GM19351 (cell line): ENCODE data around the gene GAPDHS.
A peak's percentile ranks its signal among the peaks of the same experiment; 100 is the strongest.

Source experiments
- ATAC-seq: cut with Tn5 transposase; IDR thresholded peaks from one replicate; pipeline ENCODE4 v1.9.1; 2021; ENCODE audit warnings: mild to moderate bottlenecking, moderate library complexity; ENCODE audit not compliant: unreplicated experiment

GAPDHS gene

GRCh38 chr19:35533201-35533821, at the start of gene GAPDHS:
GAPDHS (plus strand) TSS chr19:35533456; CDS start chr19:35533528, 72 bp downstream.
- ATAC-seq, result no peak

- peak; percentile 57 for ATAC-seq
Measured at GRCh38 chr19:35484252-35485036, 48.8 kb upstream of the GAPDHS start.

- no peak for ATAC-seq
Measured at GRCh38 chr19:35486268-35486708, 47.0 kb upstream of the GAPDHS start.

GRCh38 chr19:35487656-35488182, 45.5 kb upstream of the GAPDHS start:
- ATAC-seq, result no peak

GRCh38 chr19:35488677-35489076, 44.6 kb upstream of the GAPDHS start:
- no peak for ATAC-seq

GRCh38 chr19:35490364-35490763, 42.9 kb upstream of the GAPDHS start, which contains the start of gene KRTDAP:
KRTDAP (minus strand) TSS chr19:35490464; CDS start chr19:35490442, 22 bp downstream.
- no peak for ATAC-seq

- ATAC-seq, result no peak
Measured at GRCh38 chr19:35491836-35492360, 41.4 kb upstream of the GAPDHS start.

- ATAC-seq, result no peak
Measured at GRCh38 chr19:35493971-35494370, 39.3 kb upstream of the GAPDHS start.

- ATAC-seq, result no peak
Measured at GRCh38 chr19:35495107-35496064, 37.9 kb upstream of the GAPDHS start.

GRCh38 chr19:35497406-35497805, 35.9 kb upstream of the GAPDHS start:
- no peak for ATAC-seq

- ATAC-seq, result no peak
Measured at GRCh38 chr19:35498220-35498619, 35.0 kb upstream of the GAPDHS start.

- ATAC-seq, result no peak
Measured at GRCh38 chr19:35498984-35499527, 34.2 kb upstream of the GAPDHS start.

- ATAC-seq, result no peak
Measured at GRCh38 chr19:35500611-35501010, 32.6 kb upstream of the GAPDHS start.

- ATAC-seq, result no peak
Measured at GRCh38 chr19:35501684-35502083, 31.6 kb upstream of the GAPDHS start.

- no peak for ATAC-seq
Measured at GRCh38 chr19:35502751-35503150, 30.5 kb upstream of the GAPDHS start.

GRCh38 chr19:35506011-35506410, 27.2 kb upstream of the GAPDHS start:
- ATAC-seq, result no peak

- no peak for ATAC-seq
Measured at GRCh38 chr19:35507561-35507960, 25.7 kb upstream of the GAPDHS start.

- no peak for ATAC-seq
Measured at GRCh38 chr19:35508129-35508528, 25.1 kb upstream of the GAPDHS start.

GRCh38 chr19:35509018-35509652, 24.1 kb upstream of the GAPDHS start:
- ATAC-seq, result no peak
